Hepatocyte (in vitro differentiated cells): ENCODE results near the gene FLAD1.

ENCODE experiments used
- CTCF ChIP-seq: fragments of 200-600 bp; sonication (generic); IDR thresholded peaks from 2 replicates; pipeline ENCODE4 v1.5.1; 2016; ENCODE audit warnings: antibody characterized with exemption, mild to moderate bottlenecking; ENCODE audit not compliant: poor library complexity
- EZH2 ChIP-seq: fragments of 200-600 bp; sonication (generic); IDR thresholded peaks from 2 replicates; pipeline ENCODE4 v1.6.1; 2016; ENCODE audit warnings: antibody characterized with exemption, mild to moderate bottlenecking, borderline replicate concordance

GRCh38 chr1:155009742-155010141, 26.6 kb downstream of the FLAD1 start:
- no peak for TF ChIP-seq CTCF
- no peak for TF ChIP-seq EZH2
